Measurements from ENCODE around the gene CREB3L4. TPM values are rescaled to one million over a fixed set of nuclear protein-coding genes. Genes with fewer than 3 reads are reported as not detected.

The CREB3L4 gene
- total RNA-seq, 4 donors from 2014 or later: 1.8 to 16.1 (median 13.0) TPM

DNA sequence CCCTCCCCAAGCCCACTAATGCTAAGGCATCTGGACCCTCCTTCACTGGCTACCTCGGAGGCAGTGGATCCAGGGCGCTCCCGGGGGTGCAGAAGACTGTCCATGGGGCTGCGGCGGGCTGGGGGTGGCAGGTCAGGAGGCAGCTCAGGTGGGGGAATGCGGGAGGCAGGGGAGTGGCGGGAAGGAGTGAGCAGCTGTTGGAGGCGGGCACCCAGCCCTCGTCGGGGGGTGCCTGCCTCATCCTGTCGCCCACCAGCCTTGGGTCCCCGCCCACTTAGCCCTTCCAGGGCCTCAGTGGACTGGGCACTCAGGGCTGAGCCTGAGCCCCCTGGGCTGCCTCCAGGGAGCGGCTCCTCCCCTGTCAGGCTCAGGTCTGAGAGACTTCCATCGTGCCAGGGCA is 34.3 kb upstream of the CREB3L4 start:
- H3K27me3 ChIP-seq: no peaks in the 10 kb centered on the region
- peak in 1 of 2 donors; percentile 10 for DNase-seq
- no peak for TF ChIP-seq POLR2A (IDR thresholded peaks at IDR 0.05)
- TF ChIP-seq, protein P1, sequence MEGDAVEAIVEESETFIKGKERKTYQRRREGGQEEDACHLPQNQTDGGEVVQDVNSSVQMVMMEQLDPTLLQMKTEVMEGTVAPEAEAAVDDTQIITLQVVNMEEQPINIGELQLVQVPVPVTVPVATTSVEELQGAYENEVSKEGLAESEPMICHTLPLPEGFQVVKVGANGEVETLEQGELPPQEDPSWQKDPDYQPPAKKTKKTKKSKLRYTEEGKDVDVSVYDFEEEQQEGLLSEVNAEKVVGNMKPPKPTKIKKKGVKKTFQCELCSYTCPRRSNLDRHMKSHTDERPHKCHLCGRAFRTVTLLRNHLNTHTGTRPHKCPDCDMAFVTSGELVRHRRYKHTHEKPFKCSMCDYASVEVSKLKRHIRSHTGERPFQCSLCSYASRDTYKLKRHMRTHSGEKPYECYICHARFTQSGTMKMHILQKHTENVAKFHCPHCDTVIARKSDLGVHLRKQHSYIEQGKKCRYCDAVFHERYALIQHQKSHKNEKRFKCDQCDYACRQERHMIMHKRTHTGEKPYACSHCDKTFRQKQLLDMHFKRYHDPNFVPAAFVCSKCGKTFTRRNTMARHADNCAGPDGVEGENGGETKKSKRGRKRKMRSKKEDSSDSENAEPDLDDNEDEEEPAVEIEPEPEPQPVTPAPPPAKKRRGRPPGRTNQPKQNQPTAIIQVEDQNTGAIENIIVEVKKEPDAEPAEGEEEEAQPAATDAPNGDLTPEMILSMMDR (IDR thresholded peaks at IDR 0.05): no peak
- no peaks in the 10 kb centered on the region for H3K9me3 ChIP-seq
- no peaks in the 10 kb centered on the region for H3K4me1 ChIP-seq
- H3K4me3 ChIP-seq: no peak overlapping the region
- no peaks in the 10 kb centered on the region for H3K36me3 ChIP-seq
- intact Hi-C loops (cut with DNase I; ENCODE audit: low total_unique reads): no loop called here
- H3K27ac ChIP-seq: no peak overlapping the region

DNA sequence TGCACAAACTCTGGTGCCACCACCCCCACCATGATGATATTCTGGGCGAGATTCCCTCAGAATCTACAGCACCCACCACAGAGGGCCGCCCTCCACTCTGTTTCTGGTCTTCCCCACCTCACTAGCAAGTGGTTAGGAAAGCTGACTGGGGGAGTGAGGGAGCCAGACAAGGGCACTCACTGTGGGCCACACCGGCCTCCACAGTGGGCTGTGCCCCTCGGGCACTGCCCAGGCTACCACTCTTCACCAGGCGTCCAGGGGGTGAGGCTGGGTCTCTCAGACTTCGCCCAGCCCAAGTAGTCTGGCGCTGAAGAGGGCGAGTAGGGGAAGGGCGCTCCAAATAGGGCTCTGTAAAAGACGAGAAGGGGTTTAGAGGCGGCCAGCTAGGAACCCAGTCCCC is 33.7 kb upstream of the CREB3L4 start:
- no peak overlapping the region for H3K27ac ChIP-seq
- no peaks in the 10 kb centered on the region for H3K36me3 ChIP-seq
- H3K27me3 ChIP-seq: no peaks in the 10 kb centered on the region
- DNase-seq: no peak
- no peak overlapping the region for H3K4me3 ChIP-seq
- intact Hi-C loops (cut with DNase I; ENCODE audit: low total_unique reads): no loop called here
- TF ChIP-seq, protein P1 (IDR thresholded peaks at IDR 0.05): no peak
- no peak for TF ChIP-seq POLR2A (IDR thresholded peaks at IDR 0.05)
- H3K4me1 ChIP-seq: no peaks in the 10 kb centered on the region
- H3K9me3 ChIP-seq: no peaks in the 10 kb centered on the region

DNA sequence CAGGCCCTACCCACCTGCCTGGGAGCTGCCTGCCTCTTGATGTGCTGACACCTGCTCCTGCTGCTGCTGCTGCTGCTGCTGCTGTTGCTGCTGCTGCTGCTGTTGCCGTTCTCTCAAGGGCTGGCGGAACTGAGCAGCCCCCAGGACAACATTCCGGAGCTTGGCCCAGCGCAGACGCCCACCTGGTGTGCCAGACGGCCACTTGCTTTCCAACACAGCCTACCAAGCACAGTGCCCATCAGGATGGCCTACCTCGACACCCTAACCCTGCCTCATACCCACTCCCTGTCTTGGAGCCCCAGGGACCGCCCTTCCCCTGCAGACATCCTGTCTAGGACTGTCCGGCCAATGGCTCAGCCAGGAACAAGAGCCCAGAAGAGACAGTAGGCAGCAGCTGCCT is 33.0 kb upstream of the CREB3L4 start:
- H3K27ac ChIP-seq: no peak overlapping the region
- intact Hi-C loops (cut with DNase I; ENCODE audit: low total_unique reads): no loop called here
- H3K4me1 ChIP-seq: no peaks in the 10 kb centered on the region
- no peaks in the 10 kb centered on the region for H3K9me3 ChIP-seq
- H3K36me3 ChIP-seq: no peaks in the 10 kb centered on the region
- H3K27me3 ChIP-seq: no peaks in the 10 kb centered on the region
- TF ChIP-seq POLR2A (IDR thresholded peaks at IDR 0.05): no peak
- TF ChIP-seq, protein P1 (IDR thresholded peaks at IDR 0.05): no peak
- peak in 1 of 2 donors; percentile 4 for DNase-seq
- H3K4me3 ChIP-seq: no peak overlapping the region

DNA sequence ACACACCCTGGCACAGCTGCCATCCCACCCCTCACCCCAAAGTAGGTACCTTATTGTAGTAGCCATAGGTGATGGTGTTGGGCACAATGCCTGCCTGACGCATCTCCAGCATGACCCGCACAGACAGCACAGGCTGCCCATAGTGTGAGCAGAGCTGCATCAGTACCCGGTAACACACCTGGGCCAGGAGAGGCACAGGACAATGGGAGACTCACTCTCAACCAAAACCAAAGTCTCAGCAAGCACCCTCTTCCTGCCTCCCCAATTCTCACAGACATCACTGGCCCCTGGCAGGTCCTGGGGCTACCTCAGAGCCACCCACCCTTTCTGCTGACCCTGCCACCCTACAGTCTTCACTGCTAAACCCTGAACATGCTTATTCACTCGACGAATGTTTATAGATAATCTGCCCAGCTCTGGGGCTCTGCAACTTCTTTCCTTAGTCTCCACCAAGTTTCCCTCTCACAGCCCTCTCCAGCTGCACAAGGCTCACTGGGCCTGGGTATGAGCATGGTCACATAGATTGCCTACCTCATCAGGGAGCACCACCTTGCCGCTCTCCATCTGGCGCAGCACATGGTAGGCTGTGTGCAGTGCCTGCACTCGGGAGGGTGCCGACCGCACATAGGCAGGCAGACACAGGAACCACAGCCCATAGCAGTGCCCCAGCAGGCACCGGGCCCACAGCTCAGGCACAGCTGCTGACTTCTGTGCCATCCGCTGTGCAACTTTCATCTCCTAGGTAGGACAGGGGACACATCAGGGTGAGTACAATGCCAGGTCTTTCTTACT is 31.5 kb upstream of the CREB3L4 start:
- intact Hi-C loops (cut with DNase I; ENCODE audit: low total_unique reads): no loop called here
- TF ChIP-seq POLR2A (IDR thresholded peaks at IDR 0.05): no peak
- TF ChIP-seq, protein P1 (IDR thresholded peaks at IDR 0.05): no peak
- no peaks in the 10 kb centered on the region for H3K36me3 ChIP-seq

DNA sequence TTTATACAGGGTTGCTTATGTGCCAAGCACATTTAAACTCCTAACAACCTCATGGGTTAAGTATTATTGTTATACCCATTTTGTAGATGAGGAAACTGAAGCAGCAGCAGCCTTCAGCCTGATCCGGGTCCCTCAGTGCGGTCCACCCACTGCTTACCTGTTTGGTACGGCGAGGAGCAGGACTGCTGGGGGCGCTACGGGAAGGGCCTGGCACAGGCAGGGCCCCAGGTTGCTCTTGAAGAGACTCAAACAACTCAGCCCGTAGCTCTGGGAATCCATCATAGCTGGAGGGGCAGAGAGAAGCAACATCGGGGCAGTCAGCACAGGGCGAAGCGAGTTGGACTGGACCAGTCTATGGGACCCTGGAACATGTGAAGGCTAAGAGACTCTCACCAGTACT is 30.4 kb upstream of the CREB3L4 start:
- Histone ChIP-seq H3K4me1 (no peaks in the 10 kb centered on the region), H3K27me3 (no peaks in the 10 kb centered on the region), H3K27ac (no peak overlapping the region), H3K4me3 (no peak overlapping the region), H3K9me3 (no peaks in the 10 kb centered on the region), H3K36me3 (no peaks in the 10 kb centered on the region)
- no peak for DNase-seq
- intact Hi-C loops (cut with DNase I; ENCODE audit: low total_unique reads): no loop called here
- TF ChIP-seq, protein P1 (IDR thresholded peaks at IDR 0.05): no peak
- TF ChIP-seq POLR2A (IDR thresholded peaks at IDR 0.05): no peak

More for the DNA sequence above, 31.5 kb upstream of the CREB3L4 start:
- no peaks in the 10 kb centered on the region for H3K4me1 ChIP-seq
- no peaks in the 10 kb centered on the region for H3K27me3 ChIP-seq
- H3K9me3 ChIP-seq: no peaks in the 10 kb centered on the region
- no peak overlapping the region for H3K4me3 ChIP-seq
- DNase-seq: no peak
- H3K27ac ChIP-seq: no peak overlapping the region
